Measurements from ENCODE around the gene MYL1. TPM values are rescaled to one million over a fixed set of nuclear protein-coding genes. Genes with fewer than 3 reads are reported as not detected.

Gene MYL1
- total and polyA plus RNA-seq, 8 donors: 0.45 to 7.3 TPM; not detected in 6

DNA sequence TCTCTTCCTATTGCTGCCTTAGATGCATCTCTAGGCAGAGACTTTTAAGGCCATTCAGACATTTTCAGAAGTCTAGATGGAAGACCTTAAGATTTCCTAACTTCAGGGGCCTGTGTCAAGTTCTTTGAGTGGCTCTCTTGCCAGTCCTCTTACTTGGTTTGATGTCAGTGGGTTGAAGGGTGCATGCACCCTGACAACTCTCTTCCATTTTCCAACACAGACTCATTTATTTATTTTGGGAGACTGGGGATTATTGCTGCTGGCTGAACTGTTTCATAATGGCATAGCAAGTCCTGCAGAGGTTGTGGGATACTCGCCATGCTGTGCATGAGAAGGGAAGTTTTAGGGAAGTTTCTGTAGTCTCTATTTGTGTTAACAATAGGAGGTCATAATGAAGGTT, 50.7 kb downstream of the MYL1 start:
- intact Hi-C loops (cut with DNase I; ENCODE audit: low total_unique reads): no loop called here
- H3K4me3 ChIP-seq: no peak overlapping the region
- no peak overlapping the region for H3K27ac ChIP-seq
- DNase-seq: no peak
- no peaks in the 10 kb centered on the region for H3K4me1 ChIP-seq
- no peaks in the 10 kb centered on the region for H3K27me3 ChIP-seq
- H3K36me3 ChIP-seq: no peaks in the 10 kb centered on the region
- no peaks in the 10 kb centered on the region for H3K9me3 ChIP-seq
- TF ChIP-seq POLR2AphosphoS5 (IDR thresholded peaks at IDR 0.05) (no peak), EP300 (IDR thresholded peaks at IDR 0.05) (no peak), POLR2A (IDR thresholded peaks at IDR 0.05) (no peak)
- TF ChIP-seq, protein P1, sequence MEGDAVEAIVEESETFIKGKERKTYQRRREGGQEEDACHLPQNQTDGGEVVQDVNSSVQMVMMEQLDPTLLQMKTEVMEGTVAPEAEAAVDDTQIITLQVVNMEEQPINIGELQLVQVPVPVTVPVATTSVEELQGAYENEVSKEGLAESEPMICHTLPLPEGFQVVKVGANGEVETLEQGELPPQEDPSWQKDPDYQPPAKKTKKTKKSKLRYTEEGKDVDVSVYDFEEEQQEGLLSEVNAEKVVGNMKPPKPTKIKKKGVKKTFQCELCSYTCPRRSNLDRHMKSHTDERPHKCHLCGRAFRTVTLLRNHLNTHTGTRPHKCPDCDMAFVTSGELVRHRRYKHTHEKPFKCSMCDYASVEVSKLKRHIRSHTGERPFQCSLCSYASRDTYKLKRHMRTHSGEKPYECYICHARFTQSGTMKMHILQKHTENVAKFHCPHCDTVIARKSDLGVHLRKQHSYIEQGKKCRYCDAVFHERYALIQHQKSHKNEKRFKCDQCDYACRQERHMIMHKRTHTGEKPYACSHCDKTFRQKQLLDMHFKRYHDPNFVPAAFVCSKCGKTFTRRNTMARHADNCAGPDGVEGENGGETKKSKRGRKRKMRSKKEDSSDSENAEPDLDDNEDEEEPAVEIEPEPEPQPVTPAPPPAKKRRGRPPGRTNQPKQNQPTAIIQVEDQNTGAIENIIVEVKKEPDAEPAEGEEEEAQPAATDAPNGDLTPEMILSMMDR (IDR thresholded peaks at IDR 0.05): no peak
- 67 to 90% (median 71%) methylated on average over 1 of the region's 1 CpG for WGBS, 5 donors

DNA sequence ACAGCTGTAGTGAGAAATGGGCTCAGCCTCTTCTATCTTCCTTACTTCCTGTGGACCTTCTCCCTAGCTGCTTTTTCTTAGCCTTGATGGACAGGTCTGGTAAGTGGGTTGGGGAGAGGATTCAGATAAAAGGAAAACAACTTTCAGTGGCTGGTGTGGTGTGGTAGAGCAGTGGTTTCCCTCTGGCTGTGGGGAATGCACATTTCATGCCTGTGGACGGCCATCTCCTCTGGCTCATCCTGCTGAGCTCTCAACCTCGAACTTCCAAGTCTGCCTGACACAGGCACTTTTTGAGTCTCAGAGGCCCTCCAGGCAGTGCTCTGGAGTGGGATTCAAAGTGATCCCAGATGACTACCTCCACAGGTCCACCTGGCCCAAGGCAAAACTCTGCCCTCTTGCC, 51.1 kb downstream of the MYL1 start:
- no peak for TF ChIP-seq EP300 (IDR thresholded peaks at IDR 0.05)
- TF ChIP-seq, protein P1 (IDR thresholded peaks at IDR 0.05): no peak
- no peak for TF ChIP-seq POLR2A (IDR thresholded peaks at IDR 0.05)
- no peak for TF ChIP-seq POLR2AphosphoS5 (IDR thresholded peaks at IDR 0.05)
- Histone ChIP-seq H3K4me3 (no peak overlapping the region), H3K27ac (no peak overlapping the region), H3K9me3 (no peaks in the 10 kb centered on the region), H3K4me1 (no peaks in the 10 kb centered on the region), H3K36me3 (no peaks in the 10 kb centered on the region), H3K27me3 (no peaks in the 10 kb centered on the region)
- 73 to 94% (median 86%) methylated on average over 2 of the region's 2 CpGs for WGBS, 5 donors
- intact Hi-C loops (cut with DNase I; ENCODE audit: low total_unique reads): no loop called here
- no peak for DNase-seq

DNA sequence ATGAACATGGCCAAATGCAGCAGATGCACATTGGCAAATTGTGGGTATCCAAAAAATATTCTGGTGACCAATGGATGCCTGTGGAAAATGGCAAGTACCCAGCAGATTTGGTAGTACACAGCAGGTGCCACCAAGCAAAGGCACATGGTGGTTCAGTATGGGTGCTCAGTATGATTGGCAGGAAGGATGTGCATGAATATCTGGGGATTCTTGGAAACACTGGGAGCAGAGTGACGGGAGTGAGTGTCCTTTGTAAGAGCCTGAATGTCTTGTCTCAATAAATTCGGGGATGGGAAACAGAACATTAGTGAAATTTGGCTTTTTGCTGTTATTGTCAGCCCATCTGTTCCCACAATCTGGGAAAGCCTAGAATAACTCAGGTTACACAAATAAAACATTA, 52.9 kb downstream of the MYL1 start:
- H3K27ac ChIP-seq: no peak overlapping the region
- H3K4me3 ChIP-seq: no peak overlapping the region
- H3K4me1 ChIP-seq: no peaks in the 10 kb centered on the region
- H3K27me3 ChIP-seq: no peaks in the 10 kb centered on the region
- H3K9me3 ChIP-seq: no peaks in the 10 kb centered on the region
- intact Hi-C loops (cut with DNase I; ENCODE audit: low total_unique reads): no loop called here
- no peak for DNase-seq
- H3K36me3 ChIP-seq: no peaks in the 10 kb centered on the region
- 61 to 89% (median 80%) methylated on average over 2 of the region's 2 CpGs for WGBS, 5 donors
- no peak for TF ChIP-seq POLR2AphosphoS5 (IDR thresholded peaks at IDR 0.05)
- TF ChIP-seq POLR2A (IDR thresholded peaks at IDR 0.05): no peak
- TF ChIP-seq EP300 (IDR thresholded peaks at IDR 0.05): no peak
- TF ChIP-seq, protein P1 (IDR thresholded peaks at IDR 0.05): no peak

DNA sequence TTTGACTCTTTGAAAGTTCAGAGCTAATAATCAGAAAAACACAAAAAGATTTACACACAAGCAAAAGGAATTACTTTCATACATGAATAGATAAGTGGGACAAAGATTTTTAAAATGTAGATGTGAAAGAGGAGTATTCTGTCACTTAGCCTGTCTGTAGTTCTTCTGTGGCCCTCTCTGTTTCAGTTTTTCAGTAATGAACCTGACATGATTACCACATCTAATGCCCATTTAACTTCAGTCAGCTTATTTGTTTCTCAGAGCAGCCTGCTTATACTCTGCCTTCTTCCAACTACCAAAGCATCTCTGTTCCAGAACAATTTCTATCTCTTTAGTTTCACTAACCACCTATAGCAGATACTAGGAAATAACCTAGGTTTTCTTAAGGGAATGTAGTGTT, 55.3 kb downstream of the MYL1 start:
- intact Hi-C loops (cut with DNase I; ENCODE audit: low total_unique reads): no loop called here
- TF ChIP-seq POLR2AphosphoS5 (IDR thresholded peaks at IDR 0.05) (no peak), POLR2A (IDR thresholded peaks at IDR 0.05) (no peak), EP300 (IDR thresholded peaks at IDR 0.05) (no peak)
- TF ChIP-seq, protein P1 (IDR thresholded peaks at IDR 0.05): no peak
- Histone ChIP-seq H3K36me3 (no peaks in the 10 kb centered on the region), H3K27me3 (no peaks in the 10 kb centered on the region), H3K9me3 (no peaks in the 10 kb centered on the region), H3K4me1 (no peaks in the 10 kb centered on the region), H3K4me3 (no peak overlapping the region), H3K27ac (no peak overlapping the region)
- DNase-seq: no peak

All from stomach (tissue), 9 donors.